Hematopoietic multipotent progenitor cell (in vitro differentiated cells): ENCODE results near the gene PIK3CD. TPM values are rescaled to one million over a fixed set of nuclear protein-coding genes. Genes with fewer than 3 reads are reported as not detected.
"Not testable (repeated sequence)": the region's sequence is repeated elsewhere in the genome, so short reads cannot be mapped to it uniquely, and the experiment has no call there.

Source experiments
- DNase-seq, 3 donors: peaks; one replicate each; pipeline ENCODE4 v3.0.0-alpha.2; 2011 to 2015; ENCODE audit warnings: low read depth in 2 of 3, low spot score in 2 of 3
- total RNA-seq: library from RNA; depleted of rRNA; stranded (reverse); fragments of >200 nt; gene quantifications from one replicate; pipeline ENCODE4 v1.2.3, GENCODE V29; 2012

Gene PIK3CD
- total RNA-seq, 1 donor, result 76.5 TPM

DNA sequence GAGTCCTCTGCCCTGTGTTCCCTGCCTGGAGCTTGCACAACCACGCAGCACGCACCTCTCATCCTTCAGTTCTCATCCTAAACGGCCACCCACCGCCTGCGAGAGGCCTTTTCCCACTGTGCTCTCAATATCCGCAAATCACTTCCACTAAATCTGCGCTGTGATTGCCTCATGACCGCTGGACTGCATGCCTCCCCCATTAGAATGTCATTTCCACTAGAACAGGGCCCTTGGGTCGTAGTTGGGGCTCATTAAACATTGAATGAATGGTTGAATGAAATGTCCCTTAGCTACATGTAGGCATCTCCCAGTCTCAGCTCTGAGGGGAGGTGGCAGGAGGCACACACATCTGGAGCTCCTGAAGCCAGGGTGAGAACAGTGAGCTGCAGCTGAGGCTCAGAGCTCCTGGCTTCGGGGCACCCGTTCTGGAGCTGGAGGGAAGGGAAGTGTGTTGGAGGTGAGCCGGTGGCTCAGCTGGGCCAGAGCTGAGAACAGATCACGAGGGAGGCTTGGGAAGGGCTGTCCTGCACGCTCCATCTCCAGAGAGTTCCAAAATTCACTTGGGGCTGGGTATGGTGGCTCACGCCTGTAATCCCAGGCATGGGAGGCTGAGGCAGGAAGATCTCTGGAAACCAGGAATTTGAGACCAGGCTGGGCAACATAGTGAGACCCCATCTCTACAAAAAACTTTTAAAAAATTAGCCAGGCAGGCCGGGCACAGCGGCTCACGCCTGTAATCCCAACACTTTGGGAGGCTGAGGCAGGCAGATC is 32.4 kb upstream of the PIK3CD start:
- DNase-seq, result no peak

DNA sequence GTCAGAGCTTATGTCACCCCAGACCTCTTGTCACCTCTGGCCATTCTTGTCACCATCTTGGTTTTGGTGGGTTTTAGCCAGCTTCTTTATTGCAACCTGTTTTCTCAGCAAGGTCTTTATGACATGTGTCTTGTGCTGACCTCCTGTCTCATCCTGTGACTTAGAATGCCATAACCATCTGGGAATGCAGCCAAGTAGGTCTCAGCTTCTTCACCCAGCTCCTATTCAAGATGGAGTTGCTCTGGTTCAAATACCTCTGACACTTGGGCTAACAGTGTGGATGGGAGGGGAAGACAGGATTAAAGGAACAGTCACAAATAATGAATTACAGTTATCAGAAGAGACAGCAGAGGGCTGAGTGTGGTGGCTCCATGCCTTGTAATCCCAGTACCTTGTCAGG is 30.5 kb upstream of the PIK3CD start:
- no peak for DNase-seq

DNA sequence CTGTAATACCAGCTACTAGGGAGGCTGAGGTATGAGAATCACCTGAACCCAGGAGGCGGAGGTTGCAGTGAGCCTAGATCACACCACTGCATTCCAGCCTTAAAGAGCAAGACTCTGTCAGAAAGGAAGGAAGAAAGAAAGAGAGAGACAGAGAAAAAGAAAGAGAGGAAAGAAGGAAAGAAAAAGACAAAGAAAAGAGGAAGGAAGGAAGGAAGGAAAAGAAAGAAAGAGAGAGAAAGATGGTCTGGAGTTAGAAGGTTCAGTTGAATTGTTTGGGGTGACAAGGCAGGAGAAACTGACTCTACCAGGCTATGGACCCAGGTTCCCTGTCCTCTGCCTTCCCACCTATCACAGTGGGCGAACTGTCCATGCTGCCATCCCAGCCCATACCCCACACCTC is 27.4 kb upstream of the PIK3CD start:
- DNase-seq, result no peak

DNA sequence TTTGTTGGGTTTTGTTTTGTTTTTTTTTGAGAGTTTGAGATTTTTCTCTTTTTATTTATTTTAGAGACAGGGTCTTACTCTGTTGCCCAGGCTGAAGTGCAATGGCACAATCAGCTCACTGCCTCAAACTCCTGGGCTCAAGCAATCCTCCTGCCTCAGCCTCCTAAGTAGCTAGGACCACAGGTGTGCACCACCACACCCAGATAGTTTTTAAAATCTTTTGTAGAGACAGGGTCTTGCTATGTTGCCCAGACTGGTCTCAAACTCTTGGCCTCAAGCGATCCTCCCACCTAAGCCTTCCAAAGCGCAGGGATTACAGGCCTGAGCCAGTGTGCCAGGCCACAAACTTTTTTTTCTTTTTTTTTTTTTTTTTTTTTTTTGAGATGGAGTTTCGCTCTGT is 26.5 kb upstream of the PIK3CD start:
- DNase-seq, result not testable (repeated sequence)

DNA sequence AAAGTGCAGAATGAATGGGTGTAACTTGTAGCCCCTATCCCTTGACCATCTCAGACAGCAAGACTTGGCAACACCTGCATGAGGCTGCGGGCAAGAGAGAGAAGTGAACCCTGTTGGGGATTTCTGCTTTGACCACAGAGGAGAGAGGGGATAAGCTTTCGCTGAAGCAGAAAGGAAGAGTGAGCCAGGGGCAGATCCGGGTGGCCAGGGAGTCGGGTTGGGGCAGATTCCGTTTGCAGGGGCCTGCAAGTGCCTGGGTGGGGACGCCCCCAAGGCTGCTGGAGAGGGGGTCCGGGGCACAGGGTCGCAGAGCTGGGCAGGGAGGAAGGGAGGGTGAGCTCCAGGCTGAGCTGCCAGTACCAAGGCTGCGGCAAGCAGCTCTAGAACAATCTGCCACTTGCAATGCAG is 25.3 kb upstream of the PIK3CD start:
- DNase-seq, result peak in 2 of 3 donors; percentile 58 to 75

DNA sequence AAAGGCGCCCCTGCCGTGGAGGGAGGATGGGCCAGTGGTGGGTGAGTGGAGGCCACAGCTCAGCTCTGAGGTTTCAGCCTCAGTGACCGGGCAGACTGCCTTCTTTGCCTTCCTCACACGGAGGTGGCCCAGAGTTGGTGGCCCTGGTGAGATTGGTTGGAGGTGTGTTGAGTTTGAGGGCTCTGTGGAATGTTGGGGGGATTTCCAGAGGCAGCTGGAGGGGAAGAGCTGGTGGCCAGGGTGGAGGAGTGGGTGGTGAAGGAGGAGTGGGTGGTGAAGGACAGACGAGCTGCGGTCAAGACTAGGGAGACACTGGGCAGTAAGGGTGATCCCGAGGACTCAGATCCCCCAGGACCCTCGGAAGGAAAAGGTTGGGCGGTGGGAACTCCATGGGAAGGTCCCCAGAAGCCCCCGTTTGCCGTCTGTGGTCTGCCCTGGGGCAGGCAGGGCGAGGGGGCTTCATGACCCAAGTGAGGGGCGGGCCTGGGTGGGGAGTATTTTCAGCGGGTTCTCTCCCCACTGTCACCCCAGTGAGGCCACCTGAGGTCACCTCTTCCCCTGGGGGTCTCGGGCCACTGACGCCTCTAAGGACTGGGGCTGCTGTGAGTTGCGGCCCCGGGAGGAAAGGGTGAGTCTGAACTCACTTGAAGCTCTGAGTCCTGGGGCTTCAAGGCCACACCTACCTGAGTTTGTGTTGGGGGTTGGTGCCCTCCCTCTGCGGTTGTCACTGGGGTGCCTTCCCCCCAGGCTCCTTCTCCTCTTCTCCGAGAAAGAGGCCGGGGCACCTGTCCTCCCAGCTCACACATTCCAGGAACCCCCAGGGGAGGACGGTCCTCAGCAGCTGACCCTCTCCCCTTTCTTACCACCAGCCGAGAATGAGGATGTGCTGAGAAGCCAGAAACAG is 22.7 kb upstream of the PIK3CD start:
- peak in 2 of 3 donors; percentile 52 to 53 for DNase-seq

DNA sequence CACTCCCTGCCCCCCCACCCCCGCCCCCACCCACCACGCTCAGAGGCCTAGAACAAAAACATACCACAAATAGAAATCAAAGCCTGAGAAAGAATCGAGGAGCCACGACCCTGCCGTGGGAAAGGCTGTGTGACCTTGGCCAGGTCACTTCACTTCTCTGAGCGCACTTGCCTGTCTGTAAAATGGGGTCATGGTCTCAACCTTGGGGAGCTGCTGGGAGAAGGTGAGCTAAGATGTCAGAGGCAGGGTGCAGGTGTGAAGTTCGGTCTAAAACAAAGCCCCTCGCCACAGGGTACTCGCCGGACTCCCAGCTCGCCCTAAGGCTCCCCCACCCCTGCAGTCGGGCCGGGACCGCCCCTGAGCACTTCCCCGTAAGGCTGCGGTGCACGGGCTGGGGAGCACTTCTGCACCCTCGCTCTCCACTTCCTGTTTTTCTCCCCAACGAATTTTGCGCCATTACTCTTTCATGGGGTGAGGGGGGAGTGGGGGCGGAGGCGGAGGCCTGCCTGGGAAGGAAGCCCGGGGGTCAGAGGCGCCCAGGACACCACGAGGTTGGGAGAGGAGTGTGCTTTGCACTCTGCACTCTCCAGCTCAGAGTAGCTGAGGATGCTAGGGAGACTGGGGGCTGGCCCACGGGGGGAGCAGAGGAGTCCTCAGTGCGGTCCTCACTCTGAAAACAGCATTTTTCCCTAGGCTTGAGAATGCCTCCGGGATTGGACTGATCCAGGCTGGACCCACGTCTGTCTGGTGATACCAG is 21.9 kb upstream of the PIK3CD start:
- peak in 2 of 3 donors; percentile 86 to 91 for DNase-seq

- peak in 2 of 3 donors; percentile 36 to 44 for DNase-seq
Measured at GRCh38 chr1:9630331-9631111, 21.0 kb upstream of the PIK3CD start.

GRCh38 chr1:9631613-9632012 is 19.9 kb upstream of the PIK3CD start:
- no peak for DNase-seq

DNA sequence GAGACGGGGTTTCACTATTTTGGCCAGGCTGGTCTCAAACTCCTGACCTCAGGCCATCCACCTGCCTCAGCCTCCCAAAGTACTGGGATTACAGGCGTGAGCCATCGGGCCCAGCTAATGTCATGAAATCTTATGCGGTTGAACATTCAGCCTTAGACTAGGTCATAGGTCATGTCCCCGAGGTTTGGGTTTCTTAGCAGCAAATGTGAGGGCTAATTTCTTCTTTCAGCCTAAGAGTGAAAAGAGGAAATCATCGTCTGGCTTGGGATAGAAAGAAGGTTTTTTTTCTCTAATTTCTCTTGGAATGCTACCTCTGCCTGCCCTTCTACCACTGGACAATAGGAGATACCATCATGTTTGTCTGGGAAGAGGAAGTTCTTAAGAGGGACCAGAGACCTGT is 18.0 kb upstream of the PIK3CD start:
- DNase-seq, result no peak

GRCh38 chr1:9634582-9634981 is 16.9 kb upstream of the PIK3CD start:
- no peak for DNase-seq

GRCh38 chr1:9639227-9639626 is 12.3 kb upstream of the PIK3CD start:
- DNase-seq, result no peak

DNA sequence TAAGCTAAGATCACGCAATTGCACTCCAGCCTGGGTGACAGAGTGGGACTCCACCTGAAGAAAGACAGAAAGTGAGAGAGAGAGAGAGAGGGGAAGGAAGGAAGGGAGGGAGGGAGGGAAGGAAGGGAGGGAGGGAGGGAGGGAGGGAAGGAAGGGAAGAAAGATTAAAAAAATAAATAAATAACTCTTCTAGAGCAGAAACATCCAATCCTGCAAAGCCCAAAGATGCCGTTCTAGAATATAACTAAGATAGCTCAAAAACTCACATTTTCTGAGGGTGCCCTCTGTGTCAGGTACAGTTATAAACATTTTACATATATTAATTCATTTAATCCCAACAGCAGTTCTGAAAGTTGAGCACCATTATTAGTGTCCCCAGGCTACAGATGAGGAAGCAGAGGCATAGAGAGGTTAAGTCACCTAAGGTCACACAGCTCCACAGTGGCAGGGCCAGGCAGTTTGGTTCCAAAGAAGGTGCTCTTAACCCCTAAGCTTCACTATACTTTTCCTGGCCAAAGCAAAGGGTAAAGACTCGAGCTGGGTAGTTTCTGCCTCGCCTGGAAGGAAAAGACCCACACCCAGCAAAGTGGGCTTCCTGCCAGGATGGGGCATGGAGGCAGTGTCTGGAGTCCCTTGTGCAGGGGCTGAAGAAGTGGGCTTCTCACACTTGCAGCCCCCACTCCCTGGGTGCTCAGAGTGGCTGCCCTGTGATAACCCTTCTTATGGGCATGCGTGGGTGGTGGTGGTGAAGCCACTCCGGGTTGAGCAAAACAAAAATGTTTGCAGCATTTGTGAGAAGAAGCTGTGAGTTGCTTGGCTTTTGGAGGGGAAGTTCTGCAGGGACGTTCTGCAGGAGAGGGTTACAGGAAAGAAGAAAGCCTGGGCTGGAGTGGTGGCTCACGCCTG is 7.9 kb upstream of the PIK3CD start:
- DNase-seq, result no peak

DNA sequence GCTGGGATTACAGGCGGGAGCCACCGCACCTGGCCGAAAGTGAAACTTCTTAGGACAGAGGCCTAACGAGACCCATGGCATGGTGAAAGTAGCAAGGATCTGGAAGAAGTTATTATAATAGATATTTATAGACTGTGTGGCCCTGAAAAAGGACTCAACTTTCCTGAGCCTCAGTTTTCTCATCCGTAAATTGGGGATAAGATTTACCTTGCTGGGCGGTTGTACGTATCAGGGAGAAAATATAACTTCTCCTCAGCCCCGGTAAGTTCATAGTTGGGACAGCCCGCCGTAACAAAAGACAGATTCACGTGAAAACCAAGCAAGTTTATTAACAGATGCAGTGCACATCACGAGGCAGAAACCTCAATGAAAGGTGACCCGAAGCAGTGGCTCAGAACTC is 5.5 kb upstream of the PIK3CD start:
- no peak for DNase-seq

GRCh38 chr1:9648171-9648570 is 3.4 kb upstream of the PIK3CD start:
- no peak for DNase-seq

DNA sequence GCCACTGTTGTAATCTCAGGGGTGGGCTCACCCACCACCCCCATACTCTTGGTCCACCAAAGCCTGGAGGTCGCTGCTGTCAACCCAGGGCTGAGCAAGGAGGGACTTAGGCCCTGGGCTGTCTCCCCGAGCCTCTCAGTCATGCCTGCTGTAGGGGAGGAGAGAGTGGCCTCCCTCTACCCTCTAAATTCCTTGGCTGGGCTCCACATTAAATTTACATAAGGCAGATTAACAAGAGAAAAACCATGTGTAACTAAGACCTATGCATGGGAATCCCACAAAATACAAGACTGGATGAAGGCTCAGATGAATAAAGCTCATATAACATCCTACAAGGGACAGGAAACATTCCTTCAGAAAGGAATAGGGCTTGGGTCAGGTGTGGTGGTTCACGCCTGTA is 1.8 kb upstream of the PIK3CD start:
- DNase-seq, result no peak

DNA sequence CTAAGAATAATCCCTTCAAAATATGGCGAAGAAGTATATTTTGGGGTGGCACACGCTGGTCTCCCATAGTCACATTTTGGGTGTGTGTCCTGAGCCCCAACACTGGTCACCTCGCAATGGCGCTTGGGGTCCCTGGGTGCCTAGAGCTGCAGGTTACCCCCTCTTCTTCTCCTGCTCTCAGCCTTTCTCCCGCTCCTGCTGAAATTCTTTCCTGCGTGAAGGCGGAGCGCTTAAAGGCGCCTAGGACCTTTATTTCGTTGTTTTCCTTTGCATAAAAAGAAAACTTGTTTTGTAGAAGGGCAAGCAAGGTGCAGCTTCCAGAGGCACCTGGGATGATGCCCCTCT is 339 bp upstream of the PIK3CD start:
- no peak for DNase-seq

DNA sequence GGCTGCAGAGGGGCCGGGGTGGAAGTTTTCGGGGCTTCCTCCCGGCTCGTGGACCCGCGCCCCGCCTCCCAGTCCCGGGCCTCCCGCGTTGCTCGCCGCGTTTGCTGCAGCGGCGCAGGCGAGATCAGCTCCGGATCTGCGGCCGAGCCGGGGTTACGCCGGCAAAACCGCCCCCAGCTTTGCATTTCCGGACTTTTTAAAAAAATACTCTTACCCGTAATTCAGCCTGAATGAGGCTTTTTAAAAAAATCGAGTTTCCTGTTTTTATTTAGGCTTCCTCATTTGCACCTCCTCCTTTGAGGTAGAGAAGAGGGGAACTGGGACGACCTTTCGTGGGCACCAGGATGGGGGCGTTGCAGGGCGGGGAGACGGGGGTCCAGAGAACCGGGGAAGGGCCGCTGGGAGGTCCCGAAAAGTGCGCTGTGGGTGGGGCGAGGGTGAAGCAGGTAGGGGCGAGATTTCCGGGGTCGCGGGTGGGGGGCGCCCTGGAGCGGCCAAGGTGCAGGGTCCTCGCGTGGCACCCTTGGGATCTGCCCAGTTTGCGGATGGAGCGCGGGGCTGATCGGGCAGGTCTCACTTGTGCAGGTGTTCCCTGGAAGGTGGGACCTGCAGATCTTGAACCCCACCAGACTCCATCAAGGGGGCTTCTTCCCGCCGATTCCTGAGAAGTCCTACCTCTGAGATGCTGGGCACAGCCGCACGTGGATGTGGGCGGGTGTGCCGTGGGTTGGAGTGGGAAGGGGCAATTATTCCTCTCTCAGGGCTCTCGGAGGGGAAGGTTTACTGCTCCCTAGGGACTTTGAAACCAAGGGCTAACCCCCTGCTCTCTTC is 1.1 kb downstream of the PIK3CD start:
- DNase-seq, result peak in 2 of 3 donors; percentile 79 to 88

- no peak for DNase-seq
Measured at GRCh38 chr1:9653210-9653490, 1.6 kb downstream of the PIK3CD start.
